ENCODE measurements around the gene ZNF341.

Gene ZNF341

GRCh38 chr20:33810259-33810658 is 78.5 kb downstream of the ZNF341 start:
- H3K4me1 Mint-ChIP-seq (ENCODE audit: low read depth) = peaks cover 39% of the 10 kb centered on the region
- H3K4me3 Mint-ChIP-seq = no peak overlapping the region
- H3K27me3 Mint-ChIP-seq = no peaks in the 10 kb centered on the region
- H3K36me3 Mint-ChIP-seq (ENCODE audit: low read depth) = peaks cover 29% of the 10 kb centered on the region
- H3K9me3 Mint-ChIP-seq = no peaks in the 10 kb centered on the region
- no peak overlapping the region for H3K27ac Mint-ChIP-seq

- peaks cover 48% of the 10 kb centered on the region for H3K4me1 Mint-ChIP-seq (ENCODE audit: low read depth)
- H3K36me3 Mint-ChIP-seq (ENCODE audit: low read depth) = peaks cover 37% of the 10 kb centered on the region
- peak within 1 kb of the TSS; percentile 96 for H3K4me3 Mint-ChIP-seq
- H3K9me3 Mint-ChIP-seq = no peaks in the 10 kb centered on the region
- H3K27me3 Mint-ChIP-seq = no peaks in the 10 kb centered on the region
- H3K27ac Mint-ChIP-seq = peak within 1 kb of the TSS; percentile 100
Measured at GRCh38 chr20:33810885-33811775, 79.3 kb downstream of the ZNF341 start, which contains the start of gene CHMP4B. CHMP4B (plus strand) TSS chr20:33811348; CDS start chr20:33811469, 121 bp downstream.

- Mint-ChIP-seq H3K4me3 (peak overlapping the region; percentile 96), H3K4me1 (ENCODE audit: low read depth) (peaks cover 54% of the 10 kb centered on the region), H3K36me3 (ENCODE audit: low read depth) (peaks cover 42% of the 10 kb centered on the region), H3K27me3 (no peaks in the 10 kb centered on the region), H3K27ac (peak overlapping the region; percentile 100), H3K9me3 (no peaks in the 10 kb centered on the region)
Measured at GRCh38 chr20:33811776-33812151, 80.0 kb downstream of the ZNF341 start.

- no peaks in the 10 kb centered on the region for H3K9me3 Mint-ChIP-seq
- H3K4me1 Mint-ChIP-seq (ENCODE audit: low read depth) = peaks cover 60% of the 10 kb centered on the region
- no peaks in the 10 kb centered on the region for H3K27me3 Mint-ChIP-seq
- peak overlapping the region; percentile 96 for H3K4me3 Mint-ChIP-seq
- peak overlapping the region; percentile 100 for H3K27ac Mint-ChIP-seq
- H3K36me3 Mint-ChIP-seq (ENCODE audit: low read depth) = peaks cover 42% of the 10 kb centered on the region
Measured at GRCh38 chr20:33812152-33812849, 80.5 kb downstream of the ZNF341 start.

GRCh38 chr20:33812908-33813462 is 81.2 kb downstream of the ZNF341 start:
- no peaks in the 10 kb centered on the region for H3K27me3 Mint-ChIP-seq
- H3K36me3 Mint-ChIP-seq (ENCODE audit: low read depth) = peaks cover 47% of the 10 kb centered on the region
- H3K9me3 Mint-ChIP-seq = no peaks in the 10 kb centered on the region
- peak overlapping the region; percentile 96 for H3K4me3 Mint-ChIP-seq
- H3K27ac Mint-ChIP-seq = peak overlapping the region; percentile 100
- peaks cover 66% of the 10 kb centered on the region for H3K4me1 Mint-ChIP-seq (ENCODE audit: low read depth)

GRCh38 chr20:33814238-33814712 is 82.5 kb downstream of the ZNF341 start:
- Mint-ChIP-seq H3K27ac (peak overlapping the region; percentile 21), H3K36me3 (ENCODE audit: low read depth) (peaks cover 49% of the 10 kb centered on the region)

GRCh38 chr20:33815671-33816070 is 83.9 kb downstream of the ZNF341 start:
- H3K4me1 Mint-ChIP-seq (ENCODE audit: low read depth) = peaks cover 89% of the 10 kb centered on the region
- no peaks in the 10 kb centered on the region for H3K9me3 Mint-ChIP-seq
- H3K4me3 Mint-ChIP-seq = no peak overlapping the region
- no peak overlapping the region for H3K27ac Mint-ChIP-seq
- no peaks in the 10 kb centered on the region for H3K27me3 Mint-ChIP-seq
- H3K36me3 Mint-ChIP-seq (ENCODE audit: low read depth) = peaks cover 56% of the 10 kb centered on the region

More at GRCh38 chr20:33814238-33814712, 82.5 kb downstream of the ZNF341 start:
- Mint-ChIP-seq H3K27me3 (no peaks in the 10 kb centered on the region), H3K9me3 (no peaks in the 10 kb centered on the region), H3K4me3 (peak overlapping the region; percentile 96), H3K4me1 (ENCODE audit: low read depth) (peaks cover 79% of the 10 kb centered on the region)

- H3K36me3 Mint-ChIP-seq (ENCODE audit: low read depth) = peaks cover 56% of the 10 kb centered on the region
- no peaks in the 10 kb centered on the region for H3K9me3 Mint-ChIP-seq
- no peak overlapping the region for H3K4me3 Mint-ChIP-seq
- H3K4me1 Mint-ChIP-seq (ENCODE audit: low read depth) = peaks cover 86% of the 10 kb centered on the region
- H3K27me3 Mint-ChIP-seq = no peaks in the 10 kb centered on the region
- H3K27ac Mint-ChIP-seq = no peak overlapping the region
Measured at GRCh38 chr20:33816191-33816590, 84.4 kb downstream of the ZNF341 start.

- Mint-ChIP-seq H3K4me3 (no peak overlapping the region), H3K27ac (no peak overlapping the region), H3K27me3 (no peaks in the 10 kb centered on the region), H3K4me1 (ENCODE audit: low read depth) (peaks cover 92% of the 10 kb centered on the region), H3K36me3 (ENCODE audit: low read depth) (peaks cover 48% of the 10 kb centered on the region), H3K9me3 (no peaks in the 10 kb centered on the region)
Measured at GRCh38 chr20:33817411-33817810, 85.6 kb downstream of the ZNF341 start.

- no peaks in the 10 kb centered on the region for H3K27me3 Mint-ChIP-seq
- H3K36me3 Mint-ChIP-seq (ENCODE audit: low read depth) = peaks cover 35% of the 10 kb centered on the region
- no peaks in the 10 kb centered on the region for H3K9me3 Mint-ChIP-seq
- H3K4me3 Mint-ChIP-seq = no peak overlapping the region
- no peak overlapping the region for H3K27ac Mint-ChIP-seq
- H3K4me1 Mint-ChIP-seq (ENCODE audit: low read depth) = peaks cover 91% of the 10 kb centered on the region
Measured at GRCh38 chr20:33819456-33819855, 87.7 kb downstream of the ZNF341 start.

- no peak overlapping the region for H3K4me3 Mint-ChIP-seq
- no peak overlapping the region for H3K27ac Mint-ChIP-seq
- peaks cover 91% of the 10 kb centered on the region for H3K4me1 Mint-ChIP-seq (ENCODE audit: low read depth)
- no peaks in the 10 kb centered on the region for H3K9me3 Mint-ChIP-seq
- no peaks in the 10 kb centered on the region for H3K27me3 Mint-ChIP-seq
- peaks cover 32% of the 10 kb centered on the region for H3K36me3 Mint-ChIP-seq (ENCODE audit: low read depth)
Measured at GRCh38 chr20:33820362-33820761, 88.6 kb downstream of the ZNF341 start.

GRCh38 chr20:33821270-33821836 is 89.6 kb downstream of the ZNF341 start:
- no peak overlapping the region for H3K4me3 Mint-ChIP-seq
- no peaks in the 10 kb centered on the region for H3K9me3 Mint-ChIP-seq
- H3K4me1 Mint-ChIP-seq (ENCODE audit: low read depth) = peaks cover 91% of the 10 kb centered on the region
- H3K27ac Mint-ChIP-seq = no peak overlapping the region
- H3K36me3 Mint-ChIP-seq (ENCODE audit: low read depth) = peaks cover 27% of the 10 kb centered on the region
- no peaks in the 10 kb centered on the region for H3K27me3 Mint-ChIP-seq

GRCh38 chr20:33822423-33822822 is 90.6 kb downstream of the ZNF341 start:
- Mint-ChIP-seq H3K27ac (peak overlapping the region; percentile 36), H3K4me1 (ENCODE audit: low read depth) (peaks cover 91% of the 10 kb centered on the region), H3K36me3 (ENCODE audit: low read depth) (peaks cover 24% of the 10 kb centered on the region), H3K9me3 (no peaks in the 10 kb centered on the region), H3K27me3 (no peaks in the 10 kb centered on the region), H3K4me3 (no peak overlapping the region)

- Mint-ChIP-seq H3K27ac (no peak overlapping the region), H3K9me3 (no peaks in the 10 kb centered on the region), H3K27me3 (no peaks in the 10 kb centered on the region), H3K4me3 (no peak overlapping the region), H3K4me1 (ENCODE audit: low read depth) (peaks cover 91% of the 10 kb centered on the region), H3K36me3 (ENCODE audit: low read depth) (peaks cover 18% of the 10 kb centered on the region)
Measured at GRCh38 chr20:33822991-33823390, 91.2 kb downstream of the ZNF341 start.

Measured in stimulated activated naive CD8-positive, alpha-beta T cell treated with anti-CD3 and anti-CD28 coated beads, Interleukin-15, Interleukin-2, amounts not matched to agents 100 ng/mL and 50 ng/mL, for 24 hours (primary cell).